ENCODE measurements around the gene TTC19. TPM values are rescaled to one million over a fixed set of nuclear protein-coding genes. Genes with fewer than 3 reads are reported as not detected.

TTC19 gene
- total and polyA plus RNA-seq, 2 of the 8 experiments (the other 6 are each of a cell fraction or from before 2014, with no cell fraction given), result 11.8 to 55.0 TPM

GRCh38 chr17:16037636-16038035 is 38.0 kb downstream of the TTC19 start (continued):
- no peak for TF ChIP-seq CHD7 (IDR thresholded peaks at IDR 0.05; ENCODE audit: insufficient replicate concordance, low read length)
- no peak for TF ChIP-seq GABPA (IDR thresholded peaks at IDR 0.05; ENCODE audit: borderline replicate concordance, insufficient read depth, low read length)
- TF ChIP-seq POLR2A (IDR thresholded peaks at IDR 0.05; ENCODE audit: control extremely low read depth in 1 of 2, low read depth in 2 of 2, low read length in 2 of 2), result no peak
- no peak for TF ChIP-seq SP1 (IDR thresholded peaks at IDR 0.05; ENCODE audit: low read depth, low read length)
- no peak for TF ChIP-seq RNF2 (IDR thresholded peaks at IDR 0.05; ENCODE audit: borderline replicate concordance, low read depth, low read length, missing control alignments, poor library complexity, severe bottlenecking)
- TF ChIP-seq CTCF (IDR thresholded peaks at IDR 0.05; ENCODE audit: control extremely low read depth in 1 of 3, insufficient read depth in 1 of 3, low read depth in 1 of 3, low read length in 3 of 3), result no peak
- TF ChIP-seq CEBPB (IDR thresholded peaks at IDR 0.05; ENCODE audit: low read depth, low read length), result no peak
- TF ChIP-seq SUZ12 (IDR thresholded peaks at IDR 0.05; ENCODE audit: low read length), result no peak

All from H1 (cell line).